Measurements from ENCODE around the gene PAX7.

DNA sequence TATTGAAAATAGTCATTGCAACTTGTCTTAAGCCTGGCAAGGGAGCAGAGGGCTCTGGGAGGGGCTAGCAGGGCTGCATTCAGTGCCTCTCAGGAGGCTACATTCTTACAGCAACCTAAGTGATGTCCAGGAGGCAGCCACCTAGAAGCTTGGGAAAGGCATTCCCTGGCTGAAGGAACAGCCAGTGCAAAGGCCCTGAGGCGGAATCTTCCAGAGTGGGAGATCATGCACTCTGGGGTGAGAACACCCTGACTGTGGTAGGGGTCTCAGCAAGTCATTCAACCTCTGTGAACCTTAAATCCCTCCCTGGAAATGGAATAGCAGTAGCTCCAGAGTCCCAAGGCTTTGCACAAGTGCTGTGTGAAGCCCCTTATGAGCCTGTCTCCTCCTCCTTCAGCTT is 144.7 kb downstream of the PAX7 start:
- TF ChIP-seq, protein P1, sequence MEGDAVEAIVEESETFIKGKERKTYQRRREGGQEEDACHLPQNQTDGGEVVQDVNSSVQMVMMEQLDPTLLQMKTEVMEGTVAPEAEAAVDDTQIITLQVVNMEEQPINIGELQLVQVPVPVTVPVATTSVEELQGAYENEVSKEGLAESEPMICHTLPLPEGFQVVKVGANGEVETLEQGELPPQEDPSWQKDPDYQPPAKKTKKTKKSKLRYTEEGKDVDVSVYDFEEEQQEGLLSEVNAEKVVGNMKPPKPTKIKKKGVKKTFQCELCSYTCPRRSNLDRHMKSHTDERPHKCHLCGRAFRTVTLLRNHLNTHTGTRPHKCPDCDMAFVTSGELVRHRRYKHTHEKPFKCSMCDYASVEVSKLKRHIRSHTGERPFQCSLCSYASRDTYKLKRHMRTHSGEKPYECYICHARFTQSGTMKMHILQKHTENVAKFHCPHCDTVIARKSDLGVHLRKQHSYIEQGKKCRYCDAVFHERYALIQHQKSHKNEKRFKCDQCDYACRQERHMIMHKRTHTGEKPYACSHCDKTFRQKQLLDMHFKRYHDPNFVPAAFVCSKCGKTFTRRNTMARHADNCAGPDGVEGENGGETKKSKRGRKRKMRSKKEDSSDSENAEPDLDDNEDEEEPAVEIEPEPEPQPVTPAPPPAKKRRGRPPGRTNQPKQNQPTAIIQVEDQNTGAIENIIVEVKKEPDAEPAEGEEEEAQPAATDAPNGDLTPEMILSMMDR (IDR thresholded peaks at IDR 0.05): no peak
- TF ChIP-seq POLR2A (IDR thresholded peaks at IDR 0.05) (no peak), EP300 (IDR thresholded peaks at IDR 0.05) (no peak)
